MM.1S (cell line): ENCODE measurements around the gene PITPNM1.

Source experiments
- DNase-seq: peaks from one replicate; pipeline ENCODE4 v3.0.0-alpha.2; 2015
- H2AFZ ChIP-seq: fragments of 300-600 bp; sonication (generic); 2 replicates; pipeline ENCODE4 v1.6.0; 2016; ENCODE audit warnings: antibody characterized with exemption, low read length
- H3F3A ChIP-seq: fragments of 300-600 bp; sonication (generic); 2 replicates; pipeline ENCODE4 v1.6.1; 2016; ENCODE audit warnings: mild to moderate bottlenecking, antibody characterized with exemption, low read length, moderate library complexity, mixed read lengths; ENCODE audit not compliant: insufficient read depth
- H3K27ac ChIP-seq: fragments of 300-600 bp; sonication (generic); 2 replicates; pipeline ENCODE4 v1.5.1; 2016; ENCODE audit warnings: mild to moderate bottlenecking, low read length
- H3K27me3 ChIP-seq: fragments of 300-600 bp; sonication (generic); replicated peaks from 2 replicates; pipeline ENCODE4 v1.6.0; 2016; ENCODE audit warnings: low read length; ENCODE audit not compliant: insufficient read depth
- H3K36me3 ChIP-seq: fragments of 300-600 bp; sonication (generic); replicated peaks from 2 replicates; pipeline ENCODE4 v1.6.1; 2016; ENCODE audit warnings: mild to moderate bottlenecking, low read length, mixed read lengths; ENCODE audit not compliant: insufficient read depth
- H3K4me1 ChIP-seq: fragments of 300-600 bp; sonication (generic); 2 replicates; pipeline ENCODE4 v1.6.1; 2016; ENCODE audit warnings: low read length, mixed read lengths
- H3K4me2 ChIP-seq: fragments of 300-600 bp; sonication (generic); 2 replicates; pipeline ENCODE4 v1.6.0; 2016; ENCODE audit warnings: low read depth, low read length
- H3K4me3 ChIP-seq: fragments of 300-600 bp; sonication (generic); 2 replicates; pipeline ENCODE4 v1.5.1; 2016; ENCODE audit warnings: low read length, mixed read lengths
- H3K79me2 ChIP-seq: fragments of 300-600 bp; sonication (generic); 2 replicates; pipeline ENCODE4 v1.6.1; 2016; ENCODE audit warnings: mixed run types, low read length, mixed read lengths
- H3K9ac ChIP-seq: fragments of 300-600 bp; sonication (generic); 2 replicates; pipeline ENCODE4 v1.6.1; 2016; ENCODE audit warnings: low read length, mixed read lengths
- H3K9me2 ChIP-seq: fragments of 300-600 bp; sonication (generic); replicated peaks from 2 replicates; pipeline ENCODE4 v1.6.1; 2016; ENCODE audit warnings: mild to moderate bottlenecking, low read length, mixed read lengths; ENCODE audit not compliant: insufficient read depth
- H3K9me3 ChIP-seq: fragments of 300-600 bp; sonication (generic); replicated peaks from 2 replicates; pipeline ENCODE4 v1.6.1; 2016; ENCODE audit warnings: mild to moderate bottlenecking, low read length, mixed read lengths; ENCODE audit not compliant: insufficient read depth
- H4K20me1 ChIP-seq: fragments of 300-600 bp; sonication (generic); 2 replicates; pipeline ENCODE4 v1.6.1; 2016; ENCODE audit warnings: mild to moderate bottlenecking, low read length, moderate library complexity, mixed read lengths; ENCODE audit not compliant: insufficient read depth
- CTCF ChIP-seq: fragments of 300-600 bp; sonication (generic); IDR thresholded peaks from 2 replicates; pipeline ENCODE4 v1.5.1; 2016; ENCODE audit warnings: antibody characterized with exemption, low read length, mixed read lengths
- EZH2 ChIP-seq: fragments of 300-600 bp; sonication (generic); optimal IDR thresholded peaks from 2 replicates; pipeline ENCODE3; 2017; ENCODE audit warnings: low read depth, mild to moderate bottlenecking, antibody characterized with exemption, low read length, mixed read lengths
- EZH2phosphoT487 ChIP-seq: fragments of 300-600 bp; sonication (generic); IDR thresholded peaks from 2 replicates; pipeline ENCODE4 v1.6.1; 2018; ENCODE audit warnings: antibody characterized with exemption, low read length

The PITPNM1 gene

GRCh38 chr11:67522844-67523555, 17.8 kb upstream of the PITPNM1 start, which contains the start of gene CABP2:
TSS of gene CABP2 (minus strand) at chr11:67523446. CDS start at chr11:67523326, 120 bp downstream.
- no peak for TF ChIP-seq CTCF
- no peak for TF ChIP-seq EZH2
- no peak for TF ChIP-seq EZH2phosphoT487
- Histone ChIP-seq H3F3A (no peaks in the 10 kb centered on the region), H2AFZ (no peak within 1 kb of the TSS), H3K36me3 (no peaks in the 10 kb centered on the region), H3K9me3 (no peaks in the 10 kb centered on the region), H3K4me2 (no peak within 1 kb of the TSS), H3K9ac (no peak within 1 kb of the TSS), H3K27me3 (peaks cover 76% of the 10 kb centered on the region), H3K79me2 (no peaks in the 10 kb centered on the region), H3K9me2 (no peaks in the 10 kb centered on the region), H3K4me3 (no peak within 1 kb of the TSS), H4K20me1 (no peaks in the 10 kb centered on the region), H3K27ac (no peak within 1 kb of the TSS), H3K4me1 (no peaks in the 10 kb centered on the region)
- no peak for DNase-seq

- Histone ChIP-seq H3K4me2 (no peak overlapping the region), H3F3A (no peaks in the 10 kb centered on the region), H3K27ac (no peak overlapping the region), H3K9me2 (no peaks in the 10 kb centered on the region), H3K36me3 (no peaks in the 10 kb centered on the region), H3K27me3 (peaks cover 74% of the 10 kb centered on the region), H4K20me1 (no peaks in the 10 kb centered on the region), H3K9ac (no peak overlapping the region), H3K9me3 (no peaks in the 10 kb centered on the region), H3K79me2 (no peaks in the 10 kb centered on the region), H3K4me3 (no peak overlapping the region), H3K4me1 (no peaks in the 10 kb centered on the region), H2AFZ (no peak overlapping the region)
- DNase-seq: no peak
- TF ChIP-seq EZH2phosphoT487 (no peak), EZH2 (no peak), CTCF (no peak)
Measured at GRCh38 chr11:67522338-67522737, 17.2 kb upstream of the PITPNM1 start.

GRCh38 chr11:67521924-67522323, 16.8 kb upstream of the PITPNM1 start:
- Histone ChIP-seq H4K20me1 (no peaks in the 10 kb centered on the region), H3F3A (no peaks in the 10 kb centered on the region), H2AFZ (no peak overlapping the region), H3K4me2 (no peak overlapping the region), H3K9me2 (no peaks in the 10 kb centered on the region), H3K9ac (no peak overlapping the region), H3K9me3 (no peaks in the 10 kb centered on the region), H3K27ac (no peak overlapping the region), H3K36me3 (no peaks in the 10 kb centered on the region), H3K4me3 (no peak overlapping the region), H3K79me2 (no peaks in the 10 kb centered on the region), H3K27me3 (peaks cover 73% of the 10 kb centered on the region), H3K4me1 (no peaks in the 10 kb centered on the region)
- no peak for DNase-seq
- TF ChIP-seq EZH2 (no peak), EZH2phosphoT487 (no peak), CTCF (no peak)
